Measurements from ENCODE around the gene SPATA9. TPM values are rescaled to one million over a fixed set of nuclear protein-coding genes. Genes with fewer than 3 reads are reported as not detected.

Gene SPATA9
- total and polyA plus RNA-seq, 9 of the 15 experiments (the other 6 are each of a cell fraction or from before 2014, with no cell fraction given), result 0.16 to 5.5 (median 0.39) TPM; not detected in 3

- peak; percentile 21; the same call in 1 of the 2 replicates for TF ChIP-seq MGA (IDR thresholded peaks at IDR 0.05)
- TF ChIP-seq EHMT2 (IDR thresholded peaks at IDR 0.05), result 0 out of 2 replicates have a peak, but pooled peaks have one; percentile 18
- no peak for TF ChIP-seq GABPA (tag; conservative IDR thresholded peaks at IDR 0.05; ENCODE audit: low read depth)
- no peak for TF ChIP-seq HNRNPL (IDR thresholded peaks at IDR 0.05; ENCODE audit: low read depth, low read length)
- no peak for TF ChIP-seq CUX1 (CRISPR knock-in tag; IDR thresholded peaks at IDR 0.05)
- TF ChIP-seq HMBOX1 (IDR thresholded peaks at IDR 0.05), result peak; percentile 94
- TF ChIP-seq DMBX1 (CRISPR knock-in tag; IDR thresholded peaks at IDR 0.05; ENCODE audit: borderline replicate concordance), result no peak
Measured at GRCh38 chr5:95727764-95728191, 45.0 kb upstream of the SPATA9 start (continued).
